ENCODE measurements around the gene BLOC1S2. TPM values are rescaled to one million over a fixed set of nuclear protein-coding genes. Genes with fewer than 3 reads are reported as not detected.
A peak's percentile ranks its signal among the peaks of the same experiment; 100 is the strongest.

BLOC1S2 gene
- total RNA-seq, 2 donors from 2014 or later, result 18.0 to 30.0 TPM

DNA sequence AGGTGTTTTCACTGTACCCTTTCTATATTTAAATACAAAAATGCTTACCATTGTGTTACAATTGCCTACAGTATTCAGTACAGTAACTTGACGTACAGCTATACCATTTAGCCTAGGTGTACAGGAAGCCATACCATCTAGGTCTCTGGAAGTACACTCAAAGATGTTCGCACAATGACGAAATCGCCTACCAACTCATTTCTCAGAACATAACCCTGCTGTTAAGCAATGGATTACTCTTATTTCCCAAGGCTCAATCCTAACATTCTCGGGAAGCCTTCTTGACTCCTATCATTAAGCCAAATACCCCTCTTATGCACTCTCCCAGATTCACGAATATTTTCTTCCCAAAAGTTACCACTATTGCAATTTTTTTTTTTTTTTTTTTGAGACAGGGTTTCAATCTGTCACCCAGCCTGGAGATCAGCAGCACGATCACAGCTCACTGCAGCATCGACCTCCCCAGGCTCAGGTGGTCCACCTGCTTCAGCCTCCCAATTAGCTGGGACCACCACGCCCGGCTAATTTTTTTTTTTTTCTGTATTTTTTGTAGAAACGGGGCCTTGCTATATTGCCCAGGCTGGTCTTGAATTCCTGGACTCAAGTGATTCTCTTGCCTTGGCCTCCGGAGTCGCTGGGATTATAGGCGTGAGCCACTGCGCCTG, 20.5 kb downstream of the BLOC1S2 start:
- TF ChIP-seq, protein P1, sequence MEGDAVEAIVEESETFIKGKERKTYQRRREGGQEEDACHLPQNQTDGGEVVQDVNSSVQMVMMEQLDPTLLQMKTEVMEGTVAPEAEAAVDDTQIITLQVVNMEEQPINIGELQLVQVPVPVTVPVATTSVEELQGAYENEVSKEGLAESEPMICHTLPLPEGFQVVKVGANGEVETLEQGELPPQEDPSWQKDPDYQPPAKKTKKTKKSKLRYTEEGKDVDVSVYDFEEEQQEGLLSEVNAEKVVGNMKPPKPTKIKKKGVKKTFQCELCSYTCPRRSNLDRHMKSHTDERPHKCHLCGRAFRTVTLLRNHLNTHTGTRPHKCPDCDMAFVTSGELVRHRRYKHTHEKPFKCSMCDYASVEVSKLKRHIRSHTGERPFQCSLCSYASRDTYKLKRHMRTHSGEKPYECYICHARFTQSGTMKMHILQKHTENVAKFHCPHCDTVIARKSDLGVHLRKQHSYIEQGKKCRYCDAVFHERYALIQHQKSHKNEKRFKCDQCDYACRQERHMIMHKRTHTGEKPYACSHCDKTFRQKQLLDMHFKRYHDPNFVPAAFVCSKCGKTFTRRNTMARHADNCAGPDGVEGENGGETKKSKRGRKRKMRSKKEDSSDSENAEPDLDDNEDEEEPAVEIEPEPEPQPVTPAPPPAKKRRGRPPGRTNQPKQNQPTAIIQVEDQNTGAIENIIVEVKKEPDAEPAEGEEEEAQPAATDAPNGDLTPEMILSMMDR (IDR thresholded peaks at IDR 0.05), result no peak
- H3K27ac ChIP-seq, result no peak overlapping the region
- DNase-seq (ENCODE audit: low spot score), result no peak
- no peaks in the 10 kb centered on the region for H3K9me3 ChIP-seq
- peak overlapping the region in 1 of 2 donors; percentile 76 for H3K4me3 ChIP-seq
- H3K4me1 ChIP-seq, result peaks cover 0 to 22% of the 10 kb centered on the region in 2 donors
- H3K27me3 ChIP-seq, result no peaks in the 10 kb centered on the region
- H3K36me3 ChIP-seq, result peaks cover 1% of the 10 kb centered on the region

DNA sequence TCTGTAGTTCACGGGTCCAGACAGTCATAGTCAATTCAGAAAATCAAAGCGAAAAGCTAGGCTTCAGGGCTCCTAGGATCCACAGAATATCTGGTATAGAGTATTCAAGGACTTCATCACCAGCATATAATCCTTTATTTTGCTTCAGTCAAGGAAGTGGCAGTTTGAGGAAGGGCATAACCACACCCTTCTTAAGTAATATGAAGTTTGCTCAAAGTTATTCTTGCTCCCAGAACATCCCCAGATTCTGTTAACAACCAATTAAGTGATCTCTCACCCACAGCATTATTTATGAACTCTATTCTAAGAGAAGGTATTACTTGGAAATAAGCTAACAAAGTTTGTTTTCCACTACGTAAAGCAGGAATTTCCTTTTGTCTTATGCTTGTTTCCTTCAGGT, 32.3 kb downstream of the BLOC1S2 start:
- no peaks in the 10 kb centered on the region for H3K27me3 ChIP-seq
- peaks cover 76% of the 10 kb centered on the region for H3K36me3 ChIP-seq
- no peaks in the 10 kb centered on the region for H3K4me1 ChIP-seq
- DNase-seq (ENCODE audit: low spot score), result no peak
- H3K9me3 ChIP-seq, result no peaks in the 10 kb centered on the region
- H3K27ac ChIP-seq, result no peak overlapping the region
- TF ChIP-seq, protein P1 (IDR thresholded peaks at IDR 0.05), result no peak
- H3K4me3 ChIP-seq, result no peak overlapping the region

DNA sequence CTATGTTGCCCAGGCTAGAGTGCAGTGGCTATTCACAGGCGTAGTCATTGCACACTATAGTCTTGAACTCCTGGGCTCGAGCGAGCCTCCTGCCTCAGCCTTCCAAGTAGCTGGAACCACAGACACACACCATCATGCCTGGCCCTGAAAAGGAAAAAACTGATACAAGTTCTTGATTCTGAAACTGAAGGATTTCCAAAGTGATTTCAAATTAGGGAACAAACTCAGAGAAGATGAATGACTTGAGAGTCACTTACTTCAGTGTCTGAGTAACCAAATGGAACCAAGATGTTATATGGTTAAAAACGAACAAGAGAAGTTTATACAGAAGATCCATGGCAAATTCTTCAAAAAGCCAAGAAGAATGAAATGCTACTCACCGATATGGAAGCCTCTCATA, 33.4 kb downstream of the BLOC1S2 start:
- H3K27ac ChIP-seq, result no peak overlapping the region
- H3K4me3 ChIP-seq, result no peak overlapping the region
- TF ChIP-seq, protein P1 (IDR thresholded peaks at IDR 0.05), result no peak
- no peaks in the 10 kb centered on the region for H3K27me3 ChIP-seq
- H3K9me3 ChIP-seq, result no peaks in the 10 kb centered on the region
- no peak for DNase-seq (ENCODE audit: low spot score)
- H3K4me1 ChIP-seq, result no peaks in the 10 kb centered on the region
- peaks cover 74% of the 10 kb centered on the region for H3K36me3 ChIP-seq

DNA sequence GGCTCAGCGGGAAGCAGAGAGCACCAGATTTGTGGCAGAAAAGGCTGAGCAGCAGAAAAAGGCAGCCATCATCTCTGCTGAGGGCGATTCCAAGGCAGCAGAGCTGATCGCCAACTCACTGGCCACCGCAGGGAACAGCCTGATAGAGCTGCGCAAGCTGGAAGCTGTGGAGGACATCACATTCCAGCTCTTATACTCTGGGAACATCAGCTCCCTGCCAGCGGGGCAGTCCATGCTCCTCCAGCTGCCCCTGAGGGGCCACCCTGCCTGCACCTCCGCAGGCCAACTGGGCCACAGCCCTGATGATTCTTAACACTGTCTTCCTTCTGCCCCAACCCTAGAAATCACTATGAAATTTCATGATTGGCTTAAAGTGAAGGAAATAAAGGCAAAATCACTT, 37.7 kb downstream of the BLOC1S2 start:
- TF ChIP-seq, protein P1 (IDR thresholded peaks at IDR 0.05), result no peak
- H3K9me3 ChIP-seq, result no peaks in the 10 kb centered on the region
- H3K4me1 ChIP-seq, result no peaks in the 10 kb centered on the region
- H3K4me3 ChIP-seq, result no peak overlapping the region
- peaks cover 64% of the 10 kb centered on the region for H3K36me3 ChIP-seq
- peak overlapping the region in 1 of 2 donors; percentile 7 for H3K27ac ChIP-seq
- DNase-seq (ENCODE audit: low spot score), result no peak
- no peaks in the 10 kb centered on the region for H3K27me3 ChIP-seq

DNA sequence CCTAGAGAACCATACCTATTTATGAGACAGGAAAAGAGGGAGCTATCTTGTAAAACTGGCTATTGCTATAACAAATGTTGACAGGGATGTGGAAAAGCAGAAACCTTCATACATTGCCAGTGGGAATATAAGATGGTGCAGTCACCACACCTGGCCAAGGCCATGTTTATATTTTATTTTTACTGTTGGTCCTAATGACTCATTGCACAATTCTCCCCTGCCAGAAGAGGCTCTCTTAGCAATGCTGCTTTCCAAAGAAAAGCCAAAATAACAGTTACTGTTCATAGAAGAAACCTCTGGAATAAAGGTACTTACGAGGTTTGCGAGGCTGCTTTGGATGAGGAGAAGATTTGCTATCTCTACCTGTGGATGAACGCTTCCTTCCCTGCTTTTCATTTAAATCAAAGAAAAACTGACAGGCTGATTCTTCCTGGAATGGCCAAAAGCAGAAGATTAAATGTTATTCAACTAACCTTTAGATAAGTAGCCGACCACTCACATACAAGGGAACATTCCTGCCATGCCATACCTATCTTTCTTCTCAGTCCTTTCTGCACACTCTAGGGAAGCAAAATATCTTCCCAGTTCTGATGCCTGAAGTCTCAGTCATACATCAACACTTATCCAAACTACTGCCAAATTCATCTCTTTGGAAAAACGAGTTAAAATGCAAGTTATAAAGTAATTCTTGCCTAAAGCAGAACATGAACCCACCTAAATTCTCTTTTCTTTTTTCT, 40.8 kb downstream of the BLOC1S2 start:
- no peaks in the 10 kb centered on the region for H3K27me3 ChIP-seq
- no peak overlapping the region for H3K4me3 ChIP-seq
- no peak for DNase-seq (ENCODE audit: low spot score)
- H3K9me3 ChIP-seq, result no peaks in the 10 kb centered on the region
- TF ChIP-seq, protein P1 (IDR thresholded peaks at IDR 0.05), result no peak
- H3K36me3 ChIP-seq, result peaks cover 55% of the 10 kb centered on the region
- H3K4me1 ChIP-seq, result no peaks in the 10 kb centered on the region
- H3K27ac ChIP-seq, result no peak overlapping the region
